Measurements from ENCODE around the gene AK5.
"Not testable (repeated sequence)": the region's sequence is repeated elsewhere in the genome, so short reads cannot be mapped to it uniquely, and the experiment has no call there.

Gene AK5

DNA sequence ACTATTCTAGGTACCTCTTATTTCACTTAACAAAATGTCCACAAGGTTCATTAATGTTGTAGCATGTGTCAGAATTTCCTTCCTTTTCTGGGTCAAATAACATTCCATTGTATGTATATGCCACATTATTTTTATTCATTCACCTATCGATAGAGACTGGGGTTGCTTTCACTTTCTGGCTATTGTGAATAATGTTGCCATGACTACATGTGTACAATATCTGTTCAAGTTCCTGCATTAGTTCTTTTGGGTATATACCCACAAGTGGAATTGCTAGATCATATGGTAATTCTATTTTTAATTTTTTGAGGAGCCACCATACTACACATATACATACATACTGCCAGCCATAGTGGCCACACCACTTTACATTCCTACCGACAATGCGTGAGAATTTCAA is 242.2 kb downstream of the AK5 start:
- Histone ChIP-seq H3K36me3 (replicated peaks; ENCODE audit: insufficient read depth, low read length) (no peaks in the 10 kb centered on the region), H3K4me1 (ENCODE audit: low read length) (no peaks in the 10 kb centered on the region), H3K9me2 (replicated peaks; ENCODE audit: insufficient read depth, low read length) (no peaks in the 10 kb centered on the region), H3F3A (ENCODE audit: insufficient read depth, low read length) (no peaks in the 10 kb centered on the region), H3K4me3 (ENCODE audit: low read length) (no peak overlapping the region), H3K9ac (ENCODE audit: low read length) (no peak overlapping the region), H4K20me1 (ENCODE audit: insufficient read depth, low read length) (no peaks in the 10 kb centered on the region), H3K27ac (ENCODE audit: low read length) (no peak overlapping the region), H3K27me3 (replicated peaks; ENCODE audit: insufficient read depth, low read length) (no peaks in the 10 kb centered on the region), H3K79me2 (ENCODE audit: low read length) (no peaks in the 10 kb centered on the region), H2AFZ (ENCODE audit: low read length) (no peak overlapping the region), H3K9me3 (replicated peaks; ENCODE audit: insufficient read depth, low read length) (no peaks in the 10 kb centered on the region), H3K4me2 (ENCODE audit: low read depth, low read length) (no peak overlapping the region)
- TF ChIP-seq CTCF (IDR thresholded peaks at IDR 0.05; ENCODE audit: low read length) (no peak), EZH2 (optimal IDR thresholded peaks at IDR 0.05; ENCODE audit: low read depth, low read length) (no peak), EZH2phosphoT487 (IDR thresholded peaks at IDR 0.05; ENCODE audit: low read length) (no peak)
- no peak for DNase-seq

DNA sequence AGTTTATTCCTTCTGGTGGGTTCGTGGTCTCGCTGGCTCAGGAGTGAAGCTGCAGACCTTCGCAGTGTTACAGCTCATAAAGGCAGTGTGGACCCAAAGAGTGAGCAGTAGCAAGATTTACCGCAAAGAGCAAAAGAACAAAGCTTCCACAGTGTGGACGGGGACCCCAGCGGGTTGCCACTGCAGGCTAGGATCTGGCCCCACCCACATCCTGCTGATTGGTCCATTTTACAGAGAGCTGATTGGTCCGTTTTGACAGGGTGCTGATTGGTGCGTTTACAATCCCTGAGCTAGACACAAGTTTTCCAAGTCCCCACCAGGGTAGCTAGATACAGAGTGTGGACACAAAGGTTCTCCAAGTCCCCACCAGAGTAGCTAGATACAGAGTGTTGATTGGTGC is 249.3 kb downstream of the AK5 start:
- not testable (repeated sequence) for H3K4me3 ChIP-seq (ENCODE audit: low read length); H3K79me2 ChIP-seq (ENCODE audit: low read length); H3K9ac ChIP-seq (ENCODE audit: low read length); H3K27me3 ChIP-seq (replicated peaks; ENCODE audit: insufficient read depth, low read length); H3K9me2 ChIP-seq (replicated peaks; ENCODE audit: insufficient read depth, low read length); H3K36me3 ChIP-seq (replicated peaks; ENCODE audit: insufficient read depth, low read length); DNase-seq; H3K4me2 ChIP-seq (ENCODE audit: low read depth, low read length); H3K27ac ChIP-seq (ENCODE audit: low read length); H4K20me1 ChIP-seq (ENCODE audit: insufficient read depth, low read length); H3F3A ChIP-seq (ENCODE audit: insufficient read depth, low read length); H3K9me3 ChIP-seq (replicated peaks; ENCODE audit: insufficient read depth, low read length); H2AFZ ChIP-seq (ENCODE audit: low read length); H3K4me1 ChIP-seq (ENCODE audit: low read length)

DNA sequence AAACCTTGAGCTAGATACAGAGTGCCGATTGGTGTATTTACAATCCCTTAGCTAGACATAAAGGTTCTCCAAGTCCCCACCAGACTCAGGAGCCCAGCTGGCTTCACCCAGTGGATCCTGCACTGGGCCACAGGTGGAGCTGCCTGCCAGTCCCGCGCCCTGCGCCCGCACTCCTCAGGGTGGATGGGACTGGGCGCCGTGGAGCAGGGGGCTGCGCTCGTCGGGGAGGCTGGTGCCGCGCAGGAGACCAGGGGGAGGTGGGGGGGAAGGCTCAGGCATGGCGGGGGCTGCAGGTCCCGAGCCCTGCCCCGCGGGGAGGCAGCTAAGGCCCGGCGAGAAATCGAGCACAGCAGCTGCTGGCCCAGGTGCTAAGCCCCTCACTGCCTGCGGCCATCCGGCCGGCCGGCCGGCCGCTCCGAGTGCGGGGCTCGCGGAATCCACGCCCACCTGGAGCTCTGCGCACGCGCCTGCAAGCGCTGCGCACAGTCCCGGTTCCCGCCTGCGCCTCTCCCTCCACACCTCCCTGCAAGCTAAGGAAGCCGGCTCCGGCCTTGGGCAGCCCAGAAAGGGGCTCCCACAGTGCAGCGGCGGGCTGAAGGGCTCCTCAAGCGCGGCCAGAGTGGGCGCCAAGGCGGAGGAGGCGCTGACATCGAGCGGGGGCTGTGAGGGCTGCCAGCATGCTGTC is 249.9 kb downstream of the AK5 start:
- not testable (repeated sequence) for H3K4me3 ChIP-seq (ENCODE audit: low read length); H3F3A ChIP-seq (ENCODE audit: insufficient read depth, low read length); H3K27ac ChIP-seq (ENCODE audit: low read length); H3K9me3 ChIP-seq (replicated peaks; ENCODE audit: insufficient read depth, low read length); H3K9ac ChIP-seq (ENCODE audit: low read length); H3K4me1 ChIP-seq (ENCODE audit: low read length); H3K4me2 ChIP-seq (ENCODE audit: low read depth, low read length); H2AFZ ChIP-seq (ENCODE audit: low read length); H3K9me2 ChIP-seq (replicated peaks; ENCODE audit: insufficient read depth, low read length); H3K79me2 ChIP-seq (ENCODE audit: low read length); H4K20me1 ChIP-seq (ENCODE audit: insufficient read depth, low read length); H3K36me3 ChIP-seq (replicated peaks; ENCODE audit: insufficient read depth, low read length); DNase-seq; H3K27me3 ChIP-seq (replicated peaks; ENCODE audit: insufficient read depth, low read length)

DNA sequence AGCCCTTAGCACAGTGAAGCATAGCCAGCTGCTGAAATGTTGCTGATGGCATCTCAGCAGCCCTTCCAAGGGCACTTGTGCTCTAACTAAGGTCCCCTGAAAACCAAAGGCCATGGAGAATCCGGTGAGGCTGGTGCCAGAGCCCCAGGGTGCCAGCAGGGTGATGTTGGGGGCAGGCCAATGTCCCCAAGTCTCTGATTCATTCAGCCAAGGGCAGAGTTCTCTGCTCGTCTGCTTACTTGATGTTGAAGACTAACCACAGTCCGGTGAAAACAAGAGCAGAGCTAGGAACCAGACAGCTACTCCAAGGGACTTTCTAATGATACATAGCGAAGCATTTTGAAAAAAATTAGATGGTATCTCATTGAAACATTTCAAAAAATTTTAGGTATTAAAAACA is 250.8 kb downstream of the AK5 start:
- Histone ChIP-seq H3K36me3 (replicated peaks; ENCODE audit: insufficient read depth, low read length) (no peaks in the 10 kb centered on the region), H2AFZ (ENCODE audit: low read length) (no peak overlapping the region), H3K4me2 (ENCODE audit: low read depth, low read length) (no peak overlapping the region), H3K27ac (ENCODE audit: low read length) (no peak overlapping the region), H3K79me2 (ENCODE audit: low read length) (no peaks in the 10 kb centered on the region), H3K9me3 (replicated peaks; ENCODE audit: insufficient read depth, low read length) (no peaks in the 10 kb centered on the region), H4K20me1 (ENCODE audit: insufficient read depth, low read length) (no peaks in the 10 kb centered on the region), H3F3A (ENCODE audit: insufficient read depth, low read length) (no peaks in the 10 kb centered on the region), H3K4me1 (ENCODE audit: low read length) (no peaks in the 10 kb centered on the region), H3K9ac (ENCODE audit: low read length) (no peak overlapping the region), H3K9me2 (replicated peaks; ENCODE audit: insufficient read depth, low read length) (no peaks in the 10 kb centered on the region), H3K27me3 (replicated peaks; ENCODE audit: insufficient read depth, low read length) (no peaks in the 10 kb centered on the region), H3K4me3 (ENCODE audit: low read length) (no peak overlapping the region)
- no peak for DNase-seq
- TF ChIP-seq EZH2phosphoT487 (IDR thresholded peaks at IDR 0.05; ENCODE audit: low read length) (no peak), EZH2 (optimal IDR thresholded peaks at IDR 0.05; ENCODE audit: low read depth, low read length) (no peak), CTCF (IDR thresholded peaks at IDR 0.05; ENCODE audit: low read length) (no peak)

Data from MM.1S (cell line).